Keratinocyte (primary cell): ENCODE results near the gene TPRX1. TPM values are rescaled to one million over a fixed set of nuclear protein-coding genes. Genes with fewer than 3 reads are reported as not detected.
"Not testable (repeated sequence)": the region's sequence is repeated elsewhere in the genome, so short reads cannot be mapped to it uniquely, and the experiment has no call there.

Experiments used
- DNase-seq: peaks from one replicate; pipeline ENCODE4 v3.0.0-alpha.2; 2011; ENCODE audit warnings: low read depth, missing footprints, low spot score
- FAIRE-seq: peaks from 2 replicates; lab custom pipeline; 2011; peaks lifted over from hg19 to GRCh38; lab: Jason Lieb, UNC
- H2AFZ ChIP-seq: 2 replicates; pipeline ENCODE4 v1.6.0; 2012; ENCODE audit warnings: low read length, control low read depth, inconsistent platforms; ENCODE audit not compliant: control insufficient read depth
- H3K27ac ChIP-seq: 2 replicates; pipeline ENCODE4 v1.5.1; 2011; ENCODE audit warnings: low read length; ENCODE audit not compliant: control insufficient read depth, insufficient read depth
- H3K27me3 ChIP-seq: 3 replicates; pipeline ENCODE4 v1.6.0; 2011; ENCODE audit warnings: low read length; ENCODE audit not compliant: control insufficient read depth, insufficient read depth; ENCODE audit errors: extremely low read depth
- H3K36me3 ChIP-seq, 2 experiments: 2 replicates in 1 of 2; 3 replicates in 1 of 2; pipeline ENCODE4 v1.5.1; 2011; ENCODE audit warnings: low read length in 2 of 2, mild to moderate bottlenecking in 1 of 2; ENCODE audit not compliant: control insufficient read depth in 2 of 2, insufficient read depth in 2 of 2; ENCODE audit errors: extremely low read depth in 1 of 2
- H3K4me1 ChIP-seq: 3 replicates; pipeline ENCODE4 v1.5.1; 2011; ENCODE audit warnings: low read length; ENCODE audit not compliant: control insufficient read depth, insufficient read depth; ENCODE audit errors: extremely low read depth
- H3K4me2 ChIP-seq: 3 replicates; pipeline ENCODE4 v1.6.0; 2011; ENCODE audit warnings: low read depth, low read length; ENCODE audit not compliant: control insufficient read depth, insufficient read depth; ENCODE audit errors: extremely low read depth
- H3K4me3 ChIP-seq, 3 experiments: fragments of 200-600 bp in 1 of 3; sonication (generic) in 1 of 3; 2 replicates in 2 of 3; 3 replicates in 1 of 3; pipeline ENCODE4 v1.5.1; 2011 to 2016; ENCODE audit warnings: low read length in 3 of 3, mild to moderate bottlenecking in 3 of 3, control low read depth in 2 of 3, inconsistent platforms in 1 of 3, low read depth in 1 of 3, mixed read lengths in 1 of 3, mixed run types in 1 of 3, moderate library complexity in 1 of 3; ENCODE audit not compliant: control insufficient read depth in 2 of 3, insufficient read depth in 2 of 3; ENCODE audit errors: extremely low read depth in 1 of 3
- H3K79me2 ChIP-seq: 2 replicates; pipeline ENCODE4 v1.6.0; 2012; ENCODE audit warnings: low read length; ENCODE audit not compliant: control insufficient read depth, insufficient read depth
- H3K9ac ChIP-seq: 3 replicates; pipeline ENCODE4 v1.6.0; 2011; ENCODE audit warnings: low read length; ENCODE audit not compliant: control insufficient read depth, insufficient read depth; ENCODE audit errors: extremely low read depth
- H3K9me1 ChIP-seq: 3 replicates; pipeline ENCODE4 v1.6.0; 2011; ENCODE audit warnings: low read length; ENCODE audit not compliant: control insufficient read depth, insufficient read depth; ENCODE audit errors: extremely low read depth
- H3K9me3 ChIP-seq: 2 replicates; pipeline ENCODE4 v1.5.1; 2012; ENCODE audit warnings: low read depth, low read length; ENCODE audit not compliant: control insufficient read depth
- H4K20me1 ChIP-seq: 3 replicates; pipeline ENCODE4 v1.6.0; 2011; ENCODE audit warnings: low read length; ENCODE audit not compliant: control insufficient read depth, insufficient read depth; ENCODE audit errors: extremely low read depth
- CTCF ChIP-seq, 3 experiments: IDR thresholded peaks in 1 of 3; conservative IDR thresholded peaks in 1 of 3; optimal IDR thresholded peaks in 1 of 3; 2 replicates in 2 of 3; 3 replicates in 1 of 3; pipeline versions ENCODE3 to v1.5.1; 2011; ENCODE audit warnings: low read length in 3 of 3, mild to moderate bottlenecking in 3 of 3, moderate library complexity in 2 of 3, control low read depth in 1 of 3, inconsistent platforms in 1 of 3; ENCODE audit not compliant: insufficient read depth in 2 of 3; ENCODE audit errors: extremely low read depth in 1 of 3
- EZH2 ChIP-seq: IDR thresholded peaks from one replicate; pipeline ENCODE4 v1.6.1; 2012; ENCODE audit warnings: inconsistent platforms, mild to moderate bottlenecking, low read length, moderate library complexity
- dilution Hi-C: fragments of 300-500 bp; cut with MboI; formaldehyde crosslinking; loops from one replicate; pipeline ENCODE4 v1.7.0; 2020; ENCODE audit warnings: low sequenced_read_pairs; ENCODE audit not compliant: extremely low pct_ligation_motif_present
- polyA plus RNA-seq, 5 experiments: library from polyadenylated mRNA; depleted of rRNA in 3 of 5; stranded (reverse) in 3 of 5; stranded (forward) in 1 of 5; unstranded in 1 of 5; fragments of >200 nt; gene quantifications; 1 replicate in 1 of 5; 2 replicates in 3 of 5; 3 replicates in 1 of 5; pipeline versions ENCODE4 v1.2.1 to v1.2.3, GENCODE V29; 2011 to 2012; ENCODE audit warnings: missing spikeins in 2 of 5, low read depth in 1 of 5, low replicate concordance in 1 of 5

Gene TPRX1
- polyA plus RNA-seq, 1 donor (not counting 4 experiments of a cell fraction or from before 2014, with no cell fraction given) = not detected

- peaks cover 25% of the 10 kb centered on the region for H3K79me2 ChIP-seq
- no peak overlapping the region for H3K4me3 ChIP-seq
- peak overlapping the region; percentile 98 for H3K27ac ChIP-seq
- no peak overlapping the region for H3K4me2 ChIP-seq
- H4K20me1 ChIP-seq = no peaks in the 10 kb centered on the region
- no peak overlapping the region for H2AFZ ChIP-seq
- DNase-seq (peak; percentile 79), FAIRE-seq (no peak)
- H3K9ac ChIP-seq = peak overlapping the region; percentile 42
- TF ChIP-seq EZH2 = no peak
- TF ChIP-seq CTCF (optimal IDR thresholded peaks at IDR 0.05 in 1 of 3, IDR thresholded peaks at IDR 0.05 in 1 of 3, conservative IDR thresholded peaks at IDR 0.05 in 1 of 3; ENCODE audit: extremely low read depth in 1 of 3, insufficient read depth in 2 of 3, low read length in 3 of 3) = no peak
- H3K9me1 ChIP-seq = peaks cover 2% of the 10 kb centered on the region
- H3K9me3 ChIP-seq = no peaks in the 10 kb centered on the region
- no peaks in the 10 kb centered on the region for H3K27me3 ChIP-seq
- peaks cover 7 to 10% of the 10 kb centered on the region in 2 experiments for H3K36me3 ChIP-seq
- dilution Hi-C loops = no loop called here
- H3K4me1 ChIP-seq = peaks cover 14% of the 10 kb centered on the region
Measured at GRCh38 chr19:47776568-47776967, 27.8 kb downstream of the TPRX1 start.

- H3K4me2 ChIP-seq, H3K4me1 ChIP-seq, H3K79me2 ChIP-seq, H3K27ac ChIP-seq, dilution Hi-C loops, H3K9me1 ChIP-seq, H3K4me3 ChIP-seq, FAIRE-seq, H3K27me3 ChIP-seq, H3K9me3 ChIP-seq, H2AFZ ChIP-seq, H4K20me1 ChIP-seq, H3K36me3 ChIP-seq, DNase-seq, H3K9ac ChIP-seq: not testable (repeated sequence)
Measured at GRCh38 chr19:47771291-47771690, 33.1 kb downstream of the TPRX1 start.

GRCh38 chr19:47769534-47769933, 34.8 kb downstream of the TPRX1 start:
- dilution Hi-C loops = no loop called here
- H2AFZ ChIP-seq = no peak overlapping the region

More at GRCh38 chr19:47769534-47769933, 34.8 kb downstream of the TPRX1 start:
- no peak overlapping the region for H3K4me2 ChIP-seq
- no peaks in the 10 kb centered on the region for H3K27me3 ChIP-seq
- no peaks in the 10 kb centered on the region for H3K9me1 ChIP-seq
- H4K20me1 ChIP-seq = no peaks in the 10 kb centered on the region
- no peaks in the 10 kb centered on the region for H3K36me3 ChIP-seq
- FAIRE-seq = no peak
- H3K27ac ChIP-seq = no peak overlapping the region
- no peak for DNase-seq
- no peak overlapping the region for H3K9ac ChIP-seq
- no peaks in the 10 kb centered on the region for H3K79me2 ChIP-seq
- no peaks in the 10 kb centered on the region for H3K4me1 ChIP-seq
- no peak overlapping the region for H3K4me3 ChIP-seq
- no peak for TF ChIP-seq CTCF (optimal IDR thresholded peaks at IDR 0.05 in 1 of 3, IDR thresholded peaks at IDR 0.05 in 1 of 3, conservative IDR thresholded peaks at IDR 0.05 in 1 of 3; ENCODE audit: extremely low read depth in 1 of 3, insufficient read depth in 2 of 3, low read length in 3 of 3)
- TF ChIP-seq EZH2 = no peak
- no peaks in the 10 kb centered on the region for H3K9me3 ChIP-seq
